Neuronal stem cell (in vitro differentiated cells): ENCODE measurements around the gene METTL26.

Experiments
- DNase-seq: peaks from one replicate; pipeline ENCODE4 v3.0.0-alpha.2; 2013; ENCODE audit warnings: low spot score
- H2AFZ ChIP-seq: one replicate; pipeline ENCODE4 v1.6.1; 2013; ENCODE audit warnings: mild to moderate bottlenecking, low read length, inconsistent platforms
- H2AK5ac ChIP-seq: 2 replicates; pipeline ENCODE4 v1.6.1; 2013; ENCODE audit warnings: low read depth, mild to moderate bottlenecking, inconsistent platforms, low read length, moderate library complexity, mixed read lengths
- H2BK120ac ChIP-seq: 2 replicates; pipeline ENCODE4 v1.6.1; 2013; ENCODE audit warnings: low read depth, mild to moderate bottlenecking, inconsistent platforms, low read length, moderate library complexity, mixed read lengths
- H2BK12ac ChIP-seq: one replicate; pipeline ENCODE4 v1.6.1; 2013; ENCODE audit warnings: low read length, inconsistent platforms
- H2BK15ac ChIP-seq: 2 replicates; pipeline ENCODE4 v1.6.1; 2013; ENCODE audit warnings: mild to moderate bottlenecking, low read length, inconsistent platforms, mixed read lengths
- H2BK5ac ChIP-seq: one replicate; pipeline ENCODE4 v1.6.1; 2013; ENCODE audit warnings: inconsistent platforms, mild to moderate bottlenecking, low read length, moderate library complexity
- H3K14ac ChIP-seq: one replicate; pipeline ENCODE4 v1.6.1; 2013; ENCODE audit warnings: low read length, inconsistent platforms
- H3K18ac ChIP-seq: 2 replicates; pipeline ENCODE4 v1.6.1; 2013; ENCODE audit warnings: low read length, inconsistent platforms
- H3K23ac ChIP-seq: 2 replicates; pipeline ENCODE4 v1.6.1; 2013; ENCODE audit warnings: low read depth, mild to moderate bottlenecking, mixed read lengths, low read length, inconsistent platforms; ENCODE audit not compliant: poor library complexity
- H3K27ac ChIP-seq: replicated peaks from 3 replicates; pipeline ENCODE4 v1.5.1; 2013; ENCODE audit warnings: low read length, inconsistent platforms
- H3K27me3 ChIP-seq, 3 experiments: 2 replicates each; pipeline ENCODE4 v1.6.1; 2013; ENCODE audit warnings: low read length in 3 of 3, mild to moderate bottlenecking in 2 of 3, inconsistent platforms in 1 of 3, low read depth in 1 of 3, mixed read lengths in 1 of 3, moderate library complexity in 1 of 3; ENCODE audit not compliant: control insufficient read depth in 3 of 3, insufficient read depth in 3 of 3
- H3K36me3 ChIP-seq, 2 donors: replicated peaks in 1 of 2; 2 replicates each; pipeline ENCODE4 v1.6.1; 2013; ENCODE audit warnings: low read length in 2 of 2; ENCODE audit not compliant: control insufficient read depth in 2 of 2, insufficient read depth in 2 of 2
- H3K4ac ChIP-seq: 2 replicates; pipeline ENCODE4 v1.6.1; 2013; ENCODE audit warnings: inconsistent platforms, mild to moderate bottlenecking, low read length, moderate library complexity
- H3K4me1 ChIP-seq, 2 donors: 1 replicate in 1 of 2; 2 replicates in 1 of 2; pipeline ENCODE4 v1.6.1; 2013; ENCODE audit warnings: low read length in 2 of 2, low read depth in 1 of 2; ENCODE audit not compliant: control insufficient read depth in 2 of 2, insufficient read depth in 1 of 2
- H3K4me2 ChIP-seq: one replicate; pipeline ENCODE4 v1.6.1; 2013; ENCODE audit warnings: mild to moderate bottlenecking, low read length, inconsistent platforms; ENCODE audit not compliant: insufficient read depth, poor library complexity, severe bottlenecking
- H3K4me3 ChIP-seq, 2 donors: 2 replicates each; pipeline ENCODE4 v1.5.1; 2013; ENCODE audit warnings: low read length in 2 of 2, mild to moderate bottlenecking in 2 of 2, inconsistent platforms in 1 of 2, moderate library complexity in 1 of 2
- H3K79me1 ChIP-seq: one replicate; pipeline ENCODE4 v1.6.1; 2013; ENCODE audit warnings: low read depth, mild to moderate bottlenecking, inconsistent platforms, low read length, moderate library complexity
- H3K9ac ChIP-seq: one replicate; pipeline ENCODE4 v1.6.1; 2013; ENCODE audit warnings: mild to moderate bottlenecking, low read depth, low read length, inconsistent platforms; ENCODE audit not compliant: poor library complexity
- H3K9me3 ChIP-seq, 2 donors: replicated peaks in 1 of 2; 2 replicates each; pipeline versions ENCODE3 to v1.6.1; 2013; ENCODE audit warnings: low read length in 2 of 2, mild to moderate bottlenecking in 2 of 2, inconsistent platforms in 1 of 2, low read depth in 1 of 2, mixed read lengths in 1 of 2, moderate library complexity in 1 of 2; ENCODE audit not compliant: control insufficient read depth in 2 of 2, insufficient read depth in 1 of 2
- H4K8ac ChIP-seq: one replicate; pipeline ENCODE4 v1.6.1; 2013; ENCODE audit warnings: low read depth, mild to moderate bottlenecking, inconsistent platforms, low read length, moderate library complexity
- H4K91ac ChIP-seq: one replicate; pipeline ENCODE4 v1.6.1; 2013; ENCODE audit warnings: low read length, low read depth, mild to moderate bottlenecking, inconsistent platforms; ENCODE audit not compliant: poor library complexity
- WGBS, 2 donors: extraction: QIAGEN DNeasy Blood & Tissue Kit; methylation state at CpG; one replicate each; pipeline ENCODE4 v1.1.7; 2013; ENCODE audit warnings: missing lambda C conversion rate in 2 of 2, mixed read lengths in 1 of 2; ENCODE audit not compliant: insufficient read length in 2 of 2, insufficient replicate concordance in 1 of 2; ENCODE audit errors: extremely low coverage in 2 of 2; 5-methylcytosine and 5-hydroxymethylcytosine counted together

The METTL26 gene

GRCh38 chr16:588639-588888, 47.5 kb downstream of the METTL26 start:
- H3K14ac ChIP-seq = peak overlapping the region; percentile 47
- H3K23ac ChIP-seq = peak overlapping the region; percentile 99
- peak overlapping the region; percentile 100 for H3K4me2 ChIP-seq
- peak overlapping the region; percentile 61 for H2BK120ac ChIP-seq
- peaks cover 3 to 11% of the 10 kb centered on the region in 2 donors for H3K36me3 ChIP-seq
- H4K8ac ChIP-seq = no peak overlapping the region
- H3K4ac ChIP-seq = peak overlapping the region; percentile 95
- H4K91ac ChIP-seq = no peak overlapping the region
- peak overlapping the region; percentile 93 for H3K9ac ChIP-seq
- H3K27me3 ChIP-seq = peaks cover 0 to 22% (median 0%) of the 10 kb centered on the region in 3 experiments
- H3K9me3 ChIP-seq = no peaks in the 10 kb centered on the region
- peak overlapping the region; percentile 96 for H3K27ac ChIP-seq
- no peak for DNase-seq
- peak overlapping the region; percentile 80 for H3K18ac ChIP-seq
- H2BK15ac ChIP-seq = peak overlapping the region; percentile 83
- peak overlapping the region; percentile 100 for H2AFZ ChIP-seq
- peaks cover 16 to 17% of the 10 kb centered on the region in 2 donors for H3K4me1 ChIP-seq
- peak overlapping the region; percentile 92 for H2AK5ac ChIP-seq
- peak overlapping the region; percentile 79 to 99 for H3K4me3 ChIP-seq
- H3K79me1 ChIP-seq = peaks cover 23% of the 10 kb centered on the region
- peak overlapping the region; percentile 75 for H2BK12ac ChIP-seq
- peak overlapping the region; percentile 99 for H2BK5ac ChIP-seq
- WGBS, 2 donors = no CpG with 5 or more reads among the region's 21 CpGs

GRCh38 chr16:586645-587590, 49.2 kb downstream of the METTL26 start:
- Histone ChIP-seq H3K23ac (peak overlapping the region; percentile 28), H3K4me3 (no peak overlapping the region), H2AFZ (no peak overlapping the region), H3K27ac (no peak overlapping the region), H2BK15ac (no peak overlapping the region), H4K8ac (no peak overlapping the region), H3K4me1 (peaks cover 16 to 22% of the 10 kb centered on the region in 2 donors), H3K4me2 (no peak overlapping the region), H3K36me3 (peaks cover 5 to 8% of the 10 kb centered on the region in 2 donors), H2BK12ac (no peak overlapping the region), H3K4ac (no peak overlapping the region), H2BK120ac (no peak overlapping the region), H2BK5ac (no peak overlapping the region), H3K27me3 (peaks cover 0 to 23% (median 0%) of the 10 kb centered on the region in 3 experiments), H3K18ac (no peak overlapping the region), H3K9me3 (no peaks in the 10 kb centered on the region), H3K9ac (peak overlapping the region; percentile 71), H3K14ac (no peak overlapping the region), H4K91ac (no peak overlapping the region), H2AK5ac (no peak overlapping the region), H3K79me1 (peaks cover 14% of the 10 kb centered on the region)
- WGBS, 2 donors = no CpG with 5 or more reads among the region's 14 CpGs
- no peak for DNase-seq

- Histone ChIP-seq H3K18ac (no peak overlapping the region), H3K79me1 (peaks cover 12% of the 10 kb centered on the region), H3K9ac (no peak overlapping the region), H3K9me3 (no peaks in the 10 kb centered on the region), H3K27ac (no peak overlapping the region), H2BK12ac (no peak overlapping the region), H4K8ac (no peak overlapping the region), H3K4me3 (no peak overlapping the region), H3K4me2 (no peak overlapping the region), H2BK15ac (no peak overlapping the region), H2BK5ac (no peak overlapping the region), H3K36me3 (peaks cover 5 to 9% of the 10 kb centered on the region in 2 donors), H2BK120ac (no peak overlapping the region), H2AFZ (no peak overlapping the region), H3K4ac (no peak overlapping the region), H3K23ac (no peak overlapping the region), H2AK5ac (no peak overlapping the region), H4K91ac (no peak overlapping the region), H3K14ac (no peak overlapping the region), H3K4me1 (peaks cover 14 to 22% of the 10 kb centered on the region in 2 donors), H3K27me3 (peaks cover 0 to 23% (median 0%) of the 10 kb centered on the region in 3 experiments)
- WGBS, 2 donors = no CpG with 5 or more reads among the region's 16 CpGs
- DNase-seq = no peak
Measured at GRCh38 chr16:586047-586644, 50.0 kb downstream of the METTL26 start.

- WGBS, 2 donors = no CpG with 5 or more reads among the region's 10 CpGs
- H3K4ac ChIP-seq = no peak overlapping the region
- H2AFZ ChIP-seq = no peak overlapping the region
- no peak overlapping the region for H3K4me3 ChIP-seq
- no peak overlapping the region for H2BK120ac ChIP-seq
- H3K23ac ChIP-seq = peak overlapping the region; percentile 68
- H3K9me3 ChIP-seq = no peaks in the 10 kb centered on the region
- H2BK12ac ChIP-seq = peak overlapping the region; percentile 22
- H3K4me2 ChIP-seq = no peak overlapping the region
- no peak overlapping the region for H4K8ac ChIP-seq
- peaks cover 7 to 16% of the 10 kb centered on the region in 2 donors for H3K4me1 ChIP-seq
- H3K79me1 ChIP-seq = peaks cover 5% of the 10 kb centered on the region
- no peak for DNase-seq
- peak overlapping the region; percentile 57 for H3K18ac ChIP-seq
- no peak overlapping the region for H3K27ac ChIP-seq
- no peak overlapping the region for H4K91ac ChIP-seq
- H3K27me3 ChIP-seq = peaks cover 0 to 21% (median 0%) of the 10 kb centered on the region in 3 experiments
- peaks cover 8 to 17% of the 10 kb centered on the region in 2 donors for H3K36me3 ChIP-seq
- H3K9ac ChIP-seq = peak overlapping the region; percentile 44
- no peak overlapping the region for H2BK15ac ChIP-seq
- H2BK5ac ChIP-seq = no peak overlapping the region
- no peak overlapping the region for H2AK5ac ChIP-seq
- peak overlapping the region; percentile 94 for H3K14ac ChIP-seq
Measured at GRCh38 chr16:585351-585750, 50.8 kb downstream of the METTL26 start.
